T-helper 2 cell treated with Interferon-gamma antibody and Interleukin-4, amounts not matched to agents 100 ng/mL and 5 ng/mL, for 36 hours (primary cell): ENCODE measurements around the gene IQCE. TPM values are rescaled to one million over a fixed set of nuclear protein-coding genes. Genes with fewer than 3 reads are reported as not detected.

Experiments
- intact Hi-C: fragments of 100-400 bp; cut with micrococcal nuclease; formaldehyde crosslinking; loops from one replicate; pipeline ENCODE4 v1.15.1; 2023
- total RNA-seq: library from RNA; stranded (reverse); gene quantifications from 2 replicates; pipeline ENCODE4 v1.2.3, GENCODE V29; 2022

Gene IQCE
- total RNA-seq, 1 donor from 2014 or later, result 12.2 TPM

DNA sequence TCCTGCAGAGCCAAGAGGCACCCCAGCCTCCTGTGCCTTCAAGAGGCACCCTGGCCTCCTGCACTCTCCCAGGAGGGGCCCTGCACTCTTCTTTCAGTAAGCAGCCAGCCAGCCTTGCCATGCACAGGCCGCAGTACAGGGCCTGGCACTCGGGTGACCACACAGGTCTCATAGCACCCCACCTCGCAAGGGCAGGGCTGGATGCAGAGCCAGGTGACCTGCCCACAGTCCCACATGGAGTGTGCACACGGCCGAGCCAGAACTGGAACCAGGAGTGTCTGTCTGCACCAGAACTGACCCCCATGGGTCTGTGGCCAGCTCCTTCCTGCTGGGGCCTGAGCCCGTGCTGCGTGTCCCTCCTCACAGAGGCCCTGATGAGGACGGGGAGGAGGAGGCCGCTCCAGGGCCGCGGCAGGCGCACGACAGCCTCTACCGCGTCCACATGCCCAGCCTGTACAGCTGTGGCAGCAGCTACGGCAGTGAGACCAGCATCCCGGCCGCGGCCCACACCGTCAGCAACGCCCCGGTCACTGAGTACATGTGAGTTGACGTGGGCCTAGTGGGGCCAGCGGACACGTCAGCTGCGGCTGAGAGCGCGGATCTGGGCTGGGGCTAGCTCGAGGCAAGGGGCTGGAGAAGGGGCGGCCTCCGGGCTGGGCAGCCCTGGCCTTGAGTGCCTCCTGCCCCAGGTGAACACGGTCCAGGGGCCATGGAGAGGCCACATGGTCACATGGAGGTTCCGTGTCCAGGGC, 99.3 kb downstream of the IQCE start:
- intact Hi-C loops, result no loop called here

GRCh38 chr7:2658941-2659340, 100.2 kb downstream of the IQCE start:
- intact Hi-C loops, result no loop called here

GRCh38 chr7:2659556-2660358, 101.0 kb downstream of the IQCE start:
- intact Hi-C loops, result no loop called here

DNA sequence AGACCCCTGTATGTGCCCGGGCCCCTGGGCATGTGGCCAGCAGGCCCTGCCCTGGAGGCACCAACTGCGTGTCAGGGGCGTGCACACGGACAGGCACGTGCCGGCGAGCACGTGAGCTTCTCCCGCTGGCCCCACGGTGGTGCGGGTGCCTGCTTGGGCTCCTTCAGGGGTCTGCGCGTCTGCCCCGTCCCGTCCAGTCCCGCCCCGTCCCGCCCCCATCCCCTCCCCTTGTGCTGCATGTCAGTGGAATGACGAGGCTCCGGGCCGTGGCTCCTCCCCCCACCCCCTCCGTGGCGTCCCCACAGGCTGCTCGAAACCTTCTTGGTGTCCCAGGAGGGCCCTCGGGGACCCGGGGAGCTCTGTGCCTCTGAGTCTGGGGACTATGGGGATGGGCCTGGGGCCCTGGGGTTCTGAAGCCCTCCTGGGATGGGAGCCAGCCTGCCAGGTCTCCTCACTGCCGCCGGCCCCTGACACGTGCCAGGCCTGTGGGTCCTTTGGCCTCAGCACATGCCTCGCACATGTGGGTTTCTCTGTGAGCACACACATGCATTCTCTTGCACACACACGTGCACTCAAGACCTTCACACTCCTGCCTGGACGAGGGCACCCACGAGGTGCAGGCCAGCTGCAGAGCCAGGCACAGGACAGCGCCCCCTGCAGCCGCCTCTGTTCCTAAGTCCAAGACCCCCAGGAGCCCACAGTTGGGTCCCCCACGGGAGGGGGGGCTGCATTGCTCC, 101.7 kb downstream of the IQCE start:
- intact Hi-C loops, result no loop called here

DNA sequence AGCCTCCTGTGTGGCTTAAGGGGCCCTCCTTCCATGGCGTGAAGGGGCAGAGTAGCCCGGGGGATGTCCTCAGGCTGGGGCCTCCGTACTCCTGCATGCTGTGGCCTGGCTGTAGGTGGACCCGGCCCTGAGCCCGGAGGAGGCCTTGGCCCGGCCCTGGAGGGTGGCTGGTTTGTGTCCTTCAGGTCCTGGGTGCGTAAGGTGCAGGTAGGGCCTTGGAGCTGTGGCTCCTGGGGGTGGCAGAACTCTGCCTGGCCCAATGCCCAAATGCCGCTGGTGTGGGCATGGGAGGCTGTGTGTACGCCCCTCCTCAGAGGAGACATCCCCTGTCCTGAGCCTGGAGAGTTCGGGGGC, 102.3 kb downstream of the IQCE start:
- intact Hi-C loops, result no loop called here

- intact Hi-C loops, result no loop called here
Measured at GRCh38 chr7:2661602-2662272, 103.0 kb downstream of the IQCE start.

GRCh38 chr7:2662273-2663120, 103.7 kb downstream of the IQCE start:
- intact Hi-C loops, result no loop called here

GRCh38 chr7:2663121-2663886, 104.5 kb downstream of the IQCE start:
- intact Hi-C loops, result no loop called here

DNA sequence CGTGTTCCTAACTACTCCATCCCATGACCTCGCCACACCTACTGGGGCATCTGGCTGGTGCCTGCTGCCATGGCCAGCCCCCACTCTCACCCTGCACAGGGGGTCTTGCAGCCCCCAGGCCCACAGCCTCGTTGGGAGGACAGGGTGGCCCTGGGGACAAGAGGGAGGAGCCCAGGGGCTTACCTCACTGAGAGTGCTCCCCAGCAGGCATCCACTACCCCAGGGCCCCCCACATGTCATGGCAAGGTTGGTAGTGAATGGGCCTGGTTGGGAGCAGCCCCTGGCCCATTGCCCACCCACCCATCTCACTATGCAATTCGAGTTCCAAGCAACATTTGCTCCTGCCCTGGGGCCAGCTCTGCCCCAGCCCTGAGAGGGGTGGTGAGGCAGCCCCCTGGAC, 105.2 kb downstream of the IQCE start:
- intact Hi-C loops, result no loop called here

Other genes with a start within 250 kb of the IQCE start
- 24.0 and 27.8 TPM in 2 replicates for gene SNX8, start 244.5 kb upstream of the IQCE start, total RNA-seq
- gene EIF3B, start 204.2 kb upstream of the IQCE start, total RNA-seq, result 196 and 200 TPM in 2 replicates
- 55.6 and 59.6 TPM in 2 replicates for gene CHST12, start 155.4 kb upstream of the IQCE start, total RNA-seq
- gene GRIFIN, start 82.6 kb upstream of the IQCE start, total RNA-seq, result not detected in 2 replicates
- 85.6 and 86.6 TPM in 2 replicates for gene LFNG, start 39.2 kb upstream of the IQCE start, total RNA-seq
- 40.0 and 41.8 TPM in 2 replicates for gene BRAT1, start 3.5 kb upstream of the IQCE start, total RNA-seq
- 27.8 and 28.1 TPM in 2 replicates for gene TTYH3, start 73.0 kb downstream of the IQCE start, total RNA-seq
- 0.11 TPM in 2 replicates for gene AMZ1, start 129.2 kb downstream of the IQCE start, total RNA-seq